Epithelial cell of esophagus (primary cell): Measurements from ENCODE around the gene ZNF738.

Source experiments
- DNase-seq: peaks from one replicate; pipeline ENCODE4 v3.0.0; 2010; ENCODE audit warnings: low read depth
- H3K4me3 ChIP-seq: 2 replicates; pipeline ENCODE4 v1.5.1; 2011; ENCODE audit warnings: mild to moderate bottlenecking, low read length, control low read depth
- TF ChIP-seq, protein P1 (sequence below): IDR thresholded peaks from 2 replicates; pipeline ENCODE4 v1.5.1; 2011; ENCODE audit warnings: low read depth, mild to moderate bottlenecking, low read length, control low read depth, inconsistent platforms; ENCODE audit not compliant: insufficient read depth; ENCODE audit errors: missing control alignments

The ZNF738 gene

DNA sequence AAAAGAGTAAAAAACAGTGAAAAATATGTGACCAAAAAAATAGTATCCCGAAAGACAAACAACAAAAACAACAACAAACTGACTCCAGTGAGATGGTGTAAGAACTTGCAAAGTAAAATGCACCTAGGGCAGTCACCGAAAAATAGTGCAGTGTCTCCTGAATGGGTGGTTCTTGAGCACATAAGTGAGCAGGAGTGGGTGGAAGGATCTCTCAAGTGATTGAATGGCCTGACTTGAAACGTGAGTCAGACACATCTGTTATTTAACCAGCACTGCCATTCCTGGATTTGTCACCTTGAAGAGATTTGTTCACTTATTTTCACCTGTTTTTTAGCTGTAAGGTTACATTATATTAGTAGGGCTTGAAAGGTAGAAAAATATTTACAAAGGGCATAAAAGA, 3.5 kb downstream of the ZNF738 start:
- peak; percentile 1 for DNase-seq
- TF ChIP-seq, protein P1, sequence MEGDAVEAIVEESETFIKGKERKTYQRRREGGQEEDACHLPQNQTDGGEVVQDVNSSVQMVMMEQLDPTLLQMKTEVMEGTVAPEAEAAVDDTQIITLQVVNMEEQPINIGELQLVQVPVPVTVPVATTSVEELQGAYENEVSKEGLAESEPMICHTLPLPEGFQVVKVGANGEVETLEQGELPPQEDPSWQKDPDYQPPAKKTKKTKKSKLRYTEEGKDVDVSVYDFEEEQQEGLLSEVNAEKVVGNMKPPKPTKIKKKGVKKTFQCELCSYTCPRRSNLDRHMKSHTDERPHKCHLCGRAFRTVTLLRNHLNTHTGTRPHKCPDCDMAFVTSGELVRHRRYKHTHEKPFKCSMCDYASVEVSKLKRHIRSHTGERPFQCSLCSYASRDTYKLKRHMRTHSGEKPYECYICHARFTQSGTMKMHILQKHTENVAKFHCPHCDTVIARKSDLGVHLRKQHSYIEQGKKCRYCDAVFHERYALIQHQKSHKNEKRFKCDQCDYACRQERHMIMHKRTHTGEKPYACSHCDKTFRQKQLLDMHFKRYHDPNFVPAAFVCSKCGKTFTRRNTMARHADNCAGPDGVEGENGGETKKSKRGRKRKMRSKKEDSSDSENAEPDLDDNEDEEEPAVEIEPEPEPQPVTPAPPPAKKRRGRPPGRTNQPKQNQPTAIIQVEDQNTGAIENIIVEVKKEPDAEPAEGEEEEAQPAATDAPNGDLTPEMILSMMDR: no peak
- H3K4me3 ChIP-seq: no peak overlapping the region

DNA sequence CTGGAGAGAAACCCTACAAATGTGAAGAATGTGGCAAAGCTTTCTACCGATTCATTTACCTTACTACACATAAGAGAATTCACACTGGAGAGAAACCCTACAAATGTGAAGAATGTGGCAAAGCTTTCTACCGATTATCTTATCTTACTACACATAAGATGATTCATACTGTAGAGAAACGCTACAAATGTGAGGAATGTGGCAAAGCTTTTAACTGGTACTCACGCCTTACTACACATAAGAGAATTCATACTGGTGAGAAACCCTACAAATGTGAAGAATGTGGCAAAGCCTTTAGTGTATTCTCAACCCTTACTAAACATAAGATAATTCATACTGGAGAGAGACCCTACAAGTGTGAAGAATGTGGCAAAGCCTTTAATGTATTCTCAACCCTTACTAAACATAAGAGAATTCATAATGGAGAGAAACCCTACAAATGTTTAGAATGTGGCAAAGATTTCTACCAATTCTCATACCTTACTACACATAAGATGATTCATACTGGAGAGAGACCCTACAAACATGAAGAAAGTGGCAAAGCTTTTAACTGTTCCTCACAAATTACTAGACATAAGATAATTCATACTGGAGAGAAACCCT, 25.3 kb downstream of the ZNF738 start:
- no peak overlapping the region for H3K4me3 ChIP-seq

GRCh38 chr19:21396121-21396520, 37.3 kb downstream of the ZNF738 start:
- no peak for DNase-seq
- no peak overlapping the region for H3K4me3 ChIP-seq
- TF ChIP-seq, protein P1: no peak

More for the DNA sequence above, 25.3 kb downstream of the ZNF738 start:
- no peak for DNase-seq
- TF ChIP-seq, protein P1: no peak

GRCh38 chr19:21396893-21397572, 38.2 kb downstream of the ZNF738 start, which contains the start of gene ZNF493:
Gene ZNF493 (plus strand): TSS chr19:21397133. CDS start chr19:21397238, 105 bp downstream.
- peak; percentile 96 for DNase-seq
- peak within 1 kb of the TSS; percentile 95 for H3K4me3 ChIP-seq
- TF ChIP-seq, protein P1: no peak

DNA sequence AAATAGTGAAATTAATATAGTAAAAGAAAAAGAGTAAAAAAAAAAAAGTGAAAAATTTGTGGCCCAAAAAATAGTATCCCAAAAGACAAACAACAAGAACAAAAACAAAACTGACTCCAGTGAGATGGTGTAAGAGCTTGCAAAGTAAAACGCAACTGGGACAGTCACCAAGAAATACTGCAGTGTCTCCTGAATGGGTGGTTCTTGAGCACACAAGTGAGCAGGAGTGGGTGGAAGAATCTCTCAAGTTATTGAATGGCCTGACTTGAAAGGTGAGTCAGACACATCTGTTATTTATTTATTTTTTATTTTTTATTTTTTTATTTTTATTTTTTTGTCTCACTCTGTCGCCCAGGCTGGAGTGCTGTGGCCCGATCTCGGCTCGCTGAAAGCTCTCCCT, 40.1 kb downstream of the ZNF738 start:
- DNase-seq: peak; percentile 44
- TF ChIP-seq, protein P1: no peak
- no peak overlapping the region for H3K4me3 ChIP-seq

GRCh38 chr19:21402303-21402985, 43.6 kb downstream of the ZNF738 start:
- H3K4me3 ChIP-seq: no peak overlapping the region
- TF ChIP-seq, protein P1: no peak
- no peak for DNase-seq
